ENCODE results near the gene GPSM3. TPM values are rescaled to one million over a fixed set of nuclear protein-coding genes. Genes with fewer than 3 reads are reported as not detected.

Gene GPSM3
- total and polyA plus RNA-seq, 2 donors (not counting 3 experiments of a cell fraction or from before 2014, with no cell fraction given), result 19.5 to 21.6 TPM

- H2AFZ ChIP-seq (ENCODE audit: low read depth, low read length), result no peak overlapping the region
- H3K4me2 ChIP-seq (ENCODE audit: insufficient read depth, low read length), result no peak overlapping the region
- POLR2A ChIA-PET, result no interaction called here
- no peaks in the 10 kb centered on the region for H3K27me3 ChIP-seq (ENCODE audit: control insufficient read depth in 2 of 2, insufficient read depth in 2 of 2, low read length in 2 of 2)
- DNase-seq (ENCODE audit: low read depth, low spot score) (no peak), FAIRE-seq (no peak)
- intact Hi-C loops (cut with micrococcal nuclease), result no loop called here
- H3K36me3 ChIP-seq (ENCODE audit: control insufficient read depth in 2 of 2, extremely low read depth in 1 of 2, insufficient read depth in 2 of 2, low read length in 2 of 2), result peaks cover 13 to 15% of the 10 kb centered on the region in 2 experiments
- TF ChIP-seq, protein P1, sequence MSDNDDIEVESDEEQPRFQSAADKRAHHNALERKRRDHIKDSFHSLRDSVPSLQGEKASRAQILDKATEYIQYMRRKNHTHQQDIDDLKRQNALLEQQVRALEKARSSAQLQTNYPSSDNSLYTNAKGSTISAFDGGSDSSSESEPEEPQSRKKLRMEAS (IDR thresholded peaks at IDR 0.05; ENCODE audit: insufficient read depth, insufficient read length), result no peak
- no peak for TF ChIP-seq POLR2A (IDR thresholded peaks at IDR 0.05; ENCODE audit: low read depth, low read length)
- TF ChIP-seq JUN (IDR thresholded peaks at IDR 0.05; ENCODE audit: borderline replicate concordance, insufficient read depth, insufficient read length, low read depth), result no peak
- no peak for TF ChIP-seq FOS (IDR thresholded peaks at IDR 0.05; ENCODE audit: borderline replicate concordance, insufficient read depth, low read length)
- TF ChIP-seq EZH2 (IDR thresholded peaks at IDR 0.05; ENCODE audit: borderline replicate concordance, low read depth, low read length, severe bottlenecking), result no peak
- CTCF ChIA-PET, result interaction anchor here (0.6 kb wide), 1 partner anchor 49 kb away, joined by 3 read pairs; no protein-coding TSS in a partner anchor
- peaks cover 2% of the 10 kb centered on the region for H3K79me2 ChIP-seq (ENCODE audit: control insufficient read depth, insufficient read depth, low read length)
- H3K27ac ChIP-seq (ENCODE audit: insufficient read depth, low read depth, low read length), result no peak overlapping the region
- H3K9ac ChIP-seq (replicated peaks; ENCODE audit: extremely low read depth, insufficient read depth, low read length), result no peak overlapping the region
- H3K9me3 ChIP-seq (replicated peaks; ENCODE audit: control insufficient read depth, insufficient read depth, low read length), result no peaks in the 10 kb centered on the region
- H3K9me1 ChIP-seq (replicated peaks; ENCODE audit: control insufficient read depth, extremely low read depth, insufficient read depth, low read length), result no peaks in the 10 kb centered on the region
- H3K4me1 ChIP-seq (ENCODE audit: control insufficient read depth, extremely low read depth, insufficient read depth, low read length), result peaks cover 11% of the 10 kb centered on the region
- H3K4me3 ChIP-seq (replicated peaks in 1 of 3; ENCODE audit: insufficient read depth in 1 of 3, low read depth in 1 of 3, low read length in 3 of 3), result no peak overlapping the region
- dilution Hi-C loops (cut with MboI; ENCODE audit: extremely low pct_ligation_motif_present, low sequenced_read_pairs), result no loop called here
- H4K20me1 ChIP-seq (replicated peaks; ENCODE audit: control insufficient read depth, extremely low read depth, insufficient read depth, low read length), result no peaks in the 10 kb centered on the region
- BruUV-seq (replicated peaks), result no TSS peak
Observed at GRCh38 chr6:32218167-32218566, 25.7 kb upstream of the GPSM3 start.

DNA sequence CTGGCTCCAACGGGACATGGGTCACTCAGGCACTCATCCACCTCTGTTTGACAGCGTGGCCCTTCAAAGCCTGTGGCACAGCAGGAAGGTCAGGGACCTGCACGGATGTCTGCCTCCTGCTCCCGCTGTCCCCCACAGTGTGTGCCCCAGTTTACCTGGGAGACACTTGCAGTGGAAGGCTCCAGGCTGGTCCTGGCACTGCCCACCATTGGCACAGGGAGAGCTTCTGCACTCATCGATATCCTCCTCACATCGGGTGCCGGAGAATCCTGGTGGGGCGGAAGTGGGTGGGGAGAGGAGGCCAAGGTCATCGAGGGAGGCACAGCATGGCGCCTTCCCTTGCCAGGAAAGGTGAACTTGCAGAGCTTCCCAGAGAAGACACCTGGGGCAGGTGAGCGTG, 24.6 kb upstream of the GPSM3 start:
- intact Hi-C loops (cut with micrococcal nuclease) (no loop called here), dilution Hi-C loops (cut with MboI; ENCODE audit: extremely low pct_ligation_motif_present, low sequenced_read_pairs) (no loop called here)
- H4K20me1 ChIP-seq (replicated peaks; ENCODE audit: control insufficient read depth, extremely low read depth, insufficient read depth, low read length), result no peaks in the 10 kb centered on the region
- CTCF ChIA-PET, result no interaction called here
- no peaks in the 10 kb centered on the region for H3K9me3 ChIP-seq (replicated peaks; ENCODE audit: control insufficient read depth, insufficient read depth, low read length)
- H2AFZ ChIP-seq (ENCODE audit: low read depth, low read length), result no peak overlapping the region
- no peak overlapping the region for H3K9ac ChIP-seq (replicated peaks; ENCODE audit: extremely low read depth, insufficient read depth, low read length)
- no peaks in the 10 kb centered on the region for H3K27me3 ChIP-seq (ENCODE audit: control insufficient read depth in 2 of 2, insufficient read depth in 2 of 2, low read length in 2 of 2)
- no peaks in the 10 kb centered on the region for H3K4me1 ChIP-seq (ENCODE audit: control insufficient read depth, extremely low read depth, insufficient read depth, low read length)
- no peaks in the 10 kb centered on the region for H3K79me2 ChIP-seq (ENCODE audit: control insufficient read depth, insufficient read depth, low read length)
- no peak for FAIRE-seq
- no peak overlapping the region for H3K27ac ChIP-seq (ENCODE audit: insufficient read depth, low read depth, low read length)
- no peak overlapping the region for H3K4me3 ChIP-seq (replicated peaks in 1 of 3; ENCODE audit: insufficient read depth in 1 of 3, low read depth in 1 of 3, low read length in 3 of 3)
- H3K4me2 ChIP-seq (ENCODE audit: insufficient read depth, low read length), result no peak overlapping the region
- TF ChIP-seq MYC (IDR thresholded peaks at IDR 0.05; ENCODE audit: low read depth, low read length) (no peak), FOS (IDR thresholded peaks at IDR 0.05; ENCODE audit: borderline replicate concordance, insufficient read depth, low read length) (no peak), EZH2 (IDR thresholded peaks at IDR 0.05; ENCODE audit: borderline replicate concordance, low read depth, low read length, severe bottlenecking) (no peak), POLR2A (IDR thresholded peaks at IDR 0.05; ENCODE audit: low read depth, low read length) (no peak), POLR2AphosphoS5 (IDR thresholded peaks at IDR 0.05; ENCODE audit: insufficient read depth, low read depth, low read length) (no peak), GATA2 (IDR thresholded peaks at IDR 0.05; ENCODE audit: insufficient read depth, insufficient read length, low read depth, low read length) (no peak), JUN (IDR thresholded peaks at IDR 0.05; ENCODE audit: borderline replicate concordance, insufficient read depth, insufficient read length, low read depth) (no peak)
- TF ChIP-seq, protein P2, sequence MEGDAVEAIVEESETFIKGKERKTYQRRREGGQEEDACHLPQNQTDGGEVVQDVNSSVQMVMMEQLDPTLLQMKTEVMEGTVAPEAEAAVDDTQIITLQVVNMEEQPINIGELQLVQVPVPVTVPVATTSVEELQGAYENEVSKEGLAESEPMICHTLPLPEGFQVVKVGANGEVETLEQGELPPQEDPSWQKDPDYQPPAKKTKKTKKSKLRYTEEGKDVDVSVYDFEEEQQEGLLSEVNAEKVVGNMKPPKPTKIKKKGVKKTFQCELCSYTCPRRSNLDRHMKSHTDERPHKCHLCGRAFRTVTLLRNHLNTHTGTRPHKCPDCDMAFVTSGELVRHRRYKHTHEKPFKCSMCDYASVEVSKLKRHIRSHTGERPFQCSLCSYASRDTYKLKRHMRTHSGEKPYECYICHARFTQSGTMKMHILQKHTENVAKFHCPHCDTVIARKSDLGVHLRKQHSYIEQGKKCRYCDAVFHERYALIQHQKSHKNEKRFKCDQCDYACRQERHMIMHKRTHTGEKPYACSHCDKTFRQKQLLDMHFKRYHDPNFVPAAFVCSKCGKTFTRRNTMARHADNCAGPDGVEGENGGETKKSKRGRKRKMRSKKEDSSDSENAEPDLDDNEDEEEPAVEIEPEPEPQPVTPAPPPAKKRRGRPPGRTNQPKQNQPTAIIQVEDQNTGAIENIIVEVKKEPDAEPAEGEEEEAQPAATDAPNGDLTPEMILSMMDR (IDR thresholded peaks at IDR 0.05; ENCODE audit: extremely low read depth in 1 of 2, insufficient read depth in 1 of 2, low read depth in 1 of 2, low read length in 2 of 2), result no peak
- TF ChIP-seq, protein P1 (IDR thresholded peaks at IDR 0.05; ENCODE audit: insufficient read depth, insufficient read length), result no peak
- DNase-seq (ENCODE audit: low read depth, low spot score), result no peak
- peaks cover 15 to 21% of the 10 kb centered on the region in 2 experiments for H3K36me3 ChIP-seq (ENCODE audit: control insufficient read depth in 2 of 2, extremely low read depth in 1 of 2, insufficient read depth in 2 of 2, low read length in 2 of 2)
- POLR2A ChIA-PET, result no interaction called here
- H3K9me1 ChIP-seq (replicated peaks; ENCODE audit: control insufficient read depth, extremely low read depth, insufficient read depth, low read length), result no peaks in the 10 kb centered on the region
- no TSS peak for BruUV-seq (replicated peaks)
